GM12874 (cell line): Measurements from ENCODE around the gene MAPT.

ENCODE experiments used
- TF ChIP-seq, protein P1 (sequence below): IDR thresholded peaks from 2 replicates; pipeline ENCODE4 v1.5.1; 2011; ENCODE audit warnings: low read depth, mild to moderate bottlenecking, control low read depth, low read length, moderate library complexity; ENCODE audit not compliant: insufficient read depth

The MAPT gene

DNA sequence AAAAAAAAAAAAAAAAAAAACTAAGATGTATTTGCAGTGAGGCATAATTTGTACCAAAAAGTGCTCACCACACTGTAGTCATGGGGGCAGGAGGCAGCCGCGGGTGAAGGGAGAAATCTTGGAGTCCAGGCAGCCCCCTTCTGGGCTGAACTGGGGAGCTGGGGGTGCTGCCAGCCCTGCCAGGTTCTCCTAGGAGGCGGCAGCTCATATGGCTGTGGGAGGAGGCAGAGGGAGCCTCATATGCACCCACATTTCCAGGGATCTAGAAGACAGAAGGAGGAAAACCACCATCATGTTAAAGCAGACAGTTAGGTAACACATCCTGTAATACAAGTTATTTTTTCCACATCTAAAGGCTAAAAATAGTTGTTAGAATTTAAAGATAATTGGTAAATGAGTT, 16.3 kb downstream of the MAPT start:
- TF ChIP-seq, protein P1, sequence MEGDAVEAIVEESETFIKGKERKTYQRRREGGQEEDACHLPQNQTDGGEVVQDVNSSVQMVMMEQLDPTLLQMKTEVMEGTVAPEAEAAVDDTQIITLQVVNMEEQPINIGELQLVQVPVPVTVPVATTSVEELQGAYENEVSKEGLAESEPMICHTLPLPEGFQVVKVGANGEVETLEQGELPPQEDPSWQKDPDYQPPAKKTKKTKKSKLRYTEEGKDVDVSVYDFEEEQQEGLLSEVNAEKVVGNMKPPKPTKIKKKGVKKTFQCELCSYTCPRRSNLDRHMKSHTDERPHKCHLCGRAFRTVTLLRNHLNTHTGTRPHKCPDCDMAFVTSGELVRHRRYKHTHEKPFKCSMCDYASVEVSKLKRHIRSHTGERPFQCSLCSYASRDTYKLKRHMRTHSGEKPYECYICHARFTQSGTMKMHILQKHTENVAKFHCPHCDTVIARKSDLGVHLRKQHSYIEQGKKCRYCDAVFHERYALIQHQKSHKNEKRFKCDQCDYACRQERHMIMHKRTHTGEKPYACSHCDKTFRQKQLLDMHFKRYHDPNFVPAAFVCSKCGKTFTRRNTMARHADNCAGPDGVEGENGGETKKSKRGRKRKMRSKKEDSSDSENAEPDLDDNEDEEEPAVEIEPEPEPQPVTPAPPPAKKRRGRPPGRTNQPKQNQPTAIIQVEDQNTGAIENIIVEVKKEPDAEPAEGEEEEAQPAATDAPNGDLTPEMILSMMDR, result no peak

DNA sequence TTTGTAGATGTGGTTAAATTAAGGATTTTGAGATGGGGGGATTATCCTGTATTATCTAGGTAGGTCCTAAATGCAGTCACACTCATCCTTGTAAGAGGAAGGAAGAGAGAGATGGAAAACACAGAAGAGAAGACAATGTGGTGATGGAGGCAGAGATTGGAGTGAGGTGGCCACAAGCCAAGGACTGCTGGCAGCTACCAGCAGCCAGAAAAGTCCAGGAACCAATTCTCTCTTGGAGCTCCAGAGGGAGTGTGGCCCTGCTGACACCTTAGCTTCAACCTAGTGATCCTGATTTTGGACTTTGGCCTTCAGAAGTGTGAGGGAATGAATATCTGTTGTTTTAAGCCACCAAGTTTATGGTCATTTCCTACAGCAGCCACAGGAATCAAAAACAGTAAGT, 18.0 kb downstream of the MAPT start:
- TF ChIP-seq, protein P1, result no peak

DNA sequence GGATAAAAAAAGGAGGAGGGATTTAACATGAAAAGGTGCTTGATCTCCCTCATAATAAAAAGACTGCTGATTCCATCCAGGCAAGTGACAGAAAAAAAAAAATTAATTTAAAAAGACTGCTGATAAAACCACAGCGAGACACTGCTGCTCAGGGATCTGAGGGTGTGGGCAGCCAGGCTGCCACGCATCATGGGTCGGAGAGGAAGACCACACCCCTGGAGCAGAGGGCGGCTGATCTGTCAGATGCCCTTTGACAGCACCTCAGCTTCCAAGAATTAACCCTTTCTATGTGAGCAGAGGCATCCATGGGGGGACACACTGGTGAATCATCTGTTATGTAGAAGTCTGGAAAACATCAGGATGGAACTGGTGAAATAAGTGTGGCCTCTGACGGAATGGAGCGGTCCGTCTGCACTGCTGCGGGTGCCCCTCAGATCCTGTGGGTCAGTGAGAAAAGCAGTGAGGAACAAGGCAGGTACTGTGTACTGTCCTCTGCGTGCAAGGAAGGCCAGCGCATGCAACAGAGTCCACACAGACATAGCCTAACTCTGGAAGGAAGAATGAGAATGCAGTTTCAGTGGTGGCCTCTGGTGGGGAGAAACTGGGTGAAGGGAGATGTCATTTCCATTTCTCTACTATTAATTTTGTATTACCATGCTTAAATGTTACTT, 19.8 kb downstream of the MAPT start:
- TF ChIP-seq, protein P1, result no peak

DNA sequence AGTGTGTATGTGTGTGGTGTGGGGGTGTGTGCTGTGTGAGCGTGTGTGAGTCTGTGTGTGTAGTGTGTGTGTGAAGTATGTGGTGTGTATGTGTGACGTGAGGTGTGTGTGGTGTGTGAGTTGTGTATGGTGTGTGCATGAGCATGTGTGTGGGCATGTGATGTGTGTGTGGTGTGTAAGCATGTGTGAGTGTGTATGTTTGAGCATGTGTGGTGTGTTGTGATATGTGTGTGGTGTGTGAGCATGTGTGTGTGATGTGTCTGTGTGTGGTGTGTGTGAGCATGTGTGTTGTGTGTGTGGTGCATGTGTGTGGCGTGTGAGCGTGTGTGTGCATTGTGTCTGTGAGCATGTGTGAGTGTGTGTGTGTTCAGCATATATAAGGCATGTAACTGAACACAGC, 20.9 kb downstream of the MAPT start:
- TF ChIP-seq, protein P1, result no peak

DNA sequence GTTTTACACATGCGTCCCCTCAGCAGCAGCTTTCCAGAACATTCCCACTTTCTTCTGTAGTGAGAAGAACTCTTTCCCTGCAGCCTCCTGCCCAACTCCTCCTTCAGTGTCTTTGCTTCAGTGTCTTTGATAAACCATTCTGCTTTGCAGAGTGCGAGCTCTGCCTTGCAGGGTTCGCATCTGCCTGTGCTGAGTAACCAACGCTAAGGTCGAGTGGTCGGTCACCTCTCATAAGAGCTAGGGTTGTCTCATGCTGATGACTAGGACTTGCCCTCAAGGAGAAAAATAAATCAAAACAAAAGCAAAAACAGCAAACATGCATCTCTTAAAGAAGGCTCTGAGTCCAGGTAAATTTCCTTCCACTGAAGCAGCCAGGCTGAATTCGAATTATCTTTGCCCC, 22.7 kb downstream of the MAPT start:
- TF ChIP-seq, protein P1, result no peak

DNA sequence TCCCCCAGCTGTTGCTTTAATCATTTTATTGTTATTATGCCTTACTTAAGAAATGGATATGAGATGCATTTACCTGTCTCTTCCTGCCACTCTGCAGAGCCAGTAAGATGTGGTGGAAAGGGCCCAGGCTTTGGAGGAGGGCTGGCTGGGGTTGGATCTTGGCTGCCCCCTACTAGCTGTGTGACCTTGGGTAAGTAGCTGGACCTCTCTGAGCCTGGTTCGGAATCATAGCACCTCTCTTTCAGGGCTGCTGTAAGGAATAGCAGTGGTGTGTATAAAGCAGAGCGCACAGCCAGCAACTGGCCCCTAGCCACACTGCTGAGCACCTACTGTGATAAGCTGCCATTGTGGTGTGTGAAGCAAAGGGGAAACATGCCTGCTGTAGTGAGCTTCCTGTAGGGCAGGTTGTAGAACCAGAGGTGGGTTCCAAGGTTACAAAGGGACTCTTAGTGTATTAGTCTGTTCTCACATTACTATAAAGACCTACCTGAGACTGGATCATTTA, 23.9 kb downstream of the MAPT start:
- TF ChIP-seq, protein P1, result no peak

DNA sequence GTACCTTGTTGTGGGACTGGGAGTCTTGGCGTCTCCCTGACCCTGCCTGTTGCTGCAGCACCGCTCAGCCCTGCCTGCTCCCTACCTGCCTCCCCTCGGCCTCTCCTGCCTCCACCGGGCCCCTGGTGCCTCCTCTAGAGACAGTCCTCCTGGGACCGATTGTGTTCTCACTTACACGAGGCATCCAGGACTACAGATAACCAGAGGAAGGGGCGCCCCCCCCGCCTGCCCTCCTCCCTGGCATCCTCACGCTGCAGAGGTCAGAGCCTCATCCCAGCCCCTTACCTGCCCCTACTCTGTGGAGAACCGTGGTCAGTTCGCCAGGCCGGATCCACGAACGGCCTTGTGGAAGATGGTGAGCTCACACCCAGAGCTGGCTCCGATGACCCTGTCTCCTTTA, 24.8 kb downstream of the MAPT start:
- TF ChIP-seq, protein P1, result no peak
